ENCODE measurements around the gene VWF.

Gene VWF

DNA sequence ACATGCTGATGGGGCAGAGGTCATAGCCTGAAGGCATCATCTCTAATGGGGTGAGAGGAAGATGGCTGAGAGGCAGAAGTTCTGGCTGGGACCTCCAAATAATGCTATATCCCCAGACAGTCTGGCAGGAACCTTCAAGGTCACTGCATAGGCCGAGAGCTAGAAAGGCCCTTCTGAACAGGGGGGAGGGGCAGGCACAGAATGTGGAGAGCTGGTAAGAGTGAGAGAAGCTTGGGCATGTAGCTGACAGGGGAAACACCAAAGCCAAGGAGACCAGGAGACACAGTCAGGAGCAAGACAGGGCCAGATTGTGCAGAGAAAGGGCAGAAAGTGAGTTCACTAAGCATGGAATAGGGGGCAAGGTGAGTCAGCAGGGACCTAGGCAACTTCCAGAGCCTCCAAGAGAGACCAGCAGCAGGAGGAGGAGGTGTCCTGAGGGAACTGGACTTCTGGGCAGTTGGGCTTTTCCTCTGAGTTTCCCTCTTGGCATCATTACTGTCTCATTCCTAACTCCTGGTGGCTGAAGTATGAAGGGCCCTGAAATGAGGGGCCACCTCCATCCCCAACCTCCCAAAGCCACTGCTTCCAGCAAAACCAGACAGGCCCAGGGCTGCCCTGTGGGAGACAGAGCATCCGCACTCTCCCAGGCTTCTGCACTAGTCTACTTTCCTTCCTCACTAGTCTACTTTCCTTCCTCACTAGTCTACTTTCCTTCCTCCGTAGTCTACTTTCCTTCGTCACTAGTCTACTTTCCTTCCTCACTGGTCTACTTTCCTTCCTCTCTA, 196.5 kb downstream of the VWF start:
- H3K4me3 ChIP-seq (ENCODE audit: low read depth, low read length), result no peak overlapping the region

GRCh38 chr12:5925646-5926045, 198.8 kb downstream of the VWF start:
- Histone ChIP-seq H3K9me3 (ENCODE audit: control insufficient read depth, low read length) (no peaks in the 10 kb centered on the region), H3K27me3 (ENCODE audit: control insufficient read depth, insufficient read depth, low read length) (no peaks in the 10 kb centered on the region), H3K36me3 (ENCODE audit: control insufficient read depth, insufficient read depth, low read length) (no peaks in the 10 kb centered on the region), H3K27ac (no peak overlapping the region), H3K4me1 (no peaks in the 10 kb centered on the region), H2AFZ (no peak overlapping the region), H3K79me2 (no peaks in the 10 kb centered on the region), H3K4me3 (ENCODE audit: low read depth, low read length) (no peak overlapping the region), H3K4me2 (ENCODE audit: low read length) (no peak overlapping the region), H3K9ac (no peak overlapping the region)
- TF ChIP-seq CTCF (IDR thresholded peaks at IDR 0.05), result no peak

More for the DNA sequence above, 196.5 kb downstream of the VWF start:
- no peaks in the 10 kb centered on the region for H3K4me1 ChIP-seq
- H3K9ac ChIP-seq, result no peak overlapping the region
- H3K79me2 ChIP-seq, result no peaks in the 10 kb centered on the region
- no peak overlapping the region for H3K4me2 ChIP-seq (ENCODE audit: low read length)
- no peaks in the 10 kb centered on the region for H3K36me3 ChIP-seq (ENCODE audit: control insufficient read depth, insufficient read depth, low read length)
- no peak for TF ChIP-seq CTCF (IDR thresholded peaks at IDR 0.05)
- no peak overlapping the region for H3K27ac ChIP-seq
- no peaks in the 10 kb centered on the region for H3K9me3 ChIP-seq (ENCODE audit: control insufficient read depth, low read length)
- H2AFZ ChIP-seq, result no peak overlapping the region
- H3K27me3 ChIP-seq (ENCODE audit: control insufficient read depth, insufficient read depth, low read length), result no peaks in the 10 kb centered on the region

- Histone ChIP-seq H3K27ac (no peak overlapping the region), H3K4me1 (no peaks in the 10 kb centered on the region), H3K79me2 (no peaks in the 10 kb centered on the region), H3K4me2 (ENCODE audit: low read length) (no peak overlapping the region), H3K4me3 (ENCODE audit: low read depth, low read length) (no peak overlapping the region), H3K27me3 (ENCODE audit: control insufficient read depth, insufficient read depth, low read length) (no peaks in the 10 kb centered on the region), H2AFZ (no peak overlapping the region), H3K9me3 (ENCODE audit: control insufficient read depth, low read length) (no peaks in the 10 kb centered on the region), H3K9ac (no peak overlapping the region), H3K36me3 (ENCODE audit: control insufficient read depth, insufficient read depth, low read length) (no peaks in the 10 kb centered on the region)
- TF ChIP-seq CTCF (IDR thresholded peaks at IDR 0.05), result no peak
Observed at GRCh38 chr12:5924342-5924741, 200.1 kb downstream of the VWF start.

DNA sequence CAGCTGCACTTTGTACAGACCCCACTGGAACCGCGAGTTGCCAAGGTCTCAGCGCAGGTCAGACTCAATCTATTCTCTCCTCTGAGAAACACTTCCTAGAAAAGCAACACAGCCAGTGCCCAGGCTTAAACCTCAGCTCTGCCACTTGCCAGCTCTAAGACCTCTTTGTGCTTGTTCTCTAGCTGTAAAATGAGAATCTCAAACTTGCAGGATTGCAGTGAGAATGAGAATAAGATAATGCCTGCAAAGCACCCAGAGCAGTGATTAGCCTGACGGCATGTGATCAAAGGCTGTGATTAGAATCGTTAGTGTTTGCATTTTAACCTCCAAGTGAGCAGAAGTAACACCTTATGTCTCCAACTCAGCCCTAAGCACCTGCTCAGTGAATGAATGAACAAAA, 200.7 kb downstream of the VWF start:
- Histone ChIP-seq H3K27ac (no peak overlapping the region), H3K36me3 (ENCODE audit: control insufficient read depth, insufficient read depth, low read length) (no peaks in the 10 kb centered on the region), H3K79me2 (no peaks in the 10 kb centered on the region), H3K4me3 (ENCODE audit: low read depth, low read length) (no peak overlapping the region), H2AFZ (no peak overlapping the region), H3K4me2 (ENCODE audit: low read length) (no peak overlapping the region), H3K9ac (no peak overlapping the region), H3K4me1 (no peaks in the 10 kb centered on the region), H3K9me3 (ENCODE audit: control insufficient read depth, low read length) (no peaks in the 10 kb centered on the region), H3K27me3 (ENCODE audit: control insufficient read depth, insufficient read depth, low read length) (no peaks in the 10 kb centered on the region)
- no peak for TF ChIP-seq CTCF (IDR thresholded peaks at IDR 0.05)

DNA sequence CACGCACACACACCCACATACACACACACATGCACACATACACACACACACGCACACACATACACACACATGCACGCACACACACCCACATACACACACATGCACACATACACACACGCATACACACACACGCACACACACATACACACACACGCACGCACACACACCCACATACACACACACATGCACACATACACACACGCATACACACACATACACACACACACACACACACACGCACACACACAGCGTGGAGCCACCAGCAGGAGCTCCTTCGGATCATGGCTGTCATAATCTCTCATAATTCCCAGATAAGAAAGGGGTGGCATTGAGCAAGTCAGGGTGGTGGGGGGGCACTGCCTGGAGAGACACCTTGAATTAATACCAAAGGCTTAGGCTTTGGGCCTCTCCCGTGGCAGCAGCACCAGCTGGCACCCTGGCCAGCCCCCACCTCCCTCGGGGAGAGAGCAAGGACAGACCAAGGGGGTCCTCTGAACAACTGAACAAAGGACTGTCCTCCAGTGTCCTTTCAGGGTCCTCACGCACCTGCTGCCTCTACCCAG, 201.3 kb downstream of the VWF start:
- TF ChIP-seq CTCF (IDR thresholded peaks at IDR 0.05), result no peak
- Histone ChIP-seq H3K4me2 (ENCODE audit: low read length) (no peak overlapping the region), H3K36me3 (ENCODE audit: control insufficient read depth, insufficient read depth, low read length) (no peaks in the 10 kb centered on the region), H3K9me3 (ENCODE audit: control insufficient read depth, low read length) (no peaks in the 10 kb centered on the region), H3K27ac (no peak overlapping the region), H3K4me3 (ENCODE audit: low read depth, low read length) (no peak overlapping the region), H2AFZ (no peak overlapping the region), H3K9ac (no peak overlapping the region), H3K79me2 (no peaks in the 10 kb centered on the region), H3K27me3 (ENCODE audit: control insufficient read depth, insufficient read depth, low read length) (no peaks in the 10 kb centered on the region), H3K4me1 (no peaks in the 10 kb centered on the region)
